ENCODE measurements around the gene MTCH1. TPM values are rescaled to one million over a fixed set of nuclear protein-coding genes. Genes with fewer than 3 reads are reported as not detected.

MTCH1 gene
- polyA plus RNA-seq, 2 of the 4 experiments (the other 2 are of a cell fraction), result 65.4 to 112 TPM

GRCh38 chr6:37013516-37014491 lies 27.8 kb upstream of the MTCH1 start:
- FAIRE-seq, result no peak
- no peak for ATAC-seq
- Histone ChIP-seq H3K9me3 (no peaks in the 10 kb centered on the region), H3K27ac (no peak overlapping the region), H3K4me2 (no peak overlapping the region), H3K4me3 (no peak overlapping the region), H3K4me1 (peaks cover 5% of the 10 kb centered on the region)
- 72% methylated on average over 11 of the region's 21 CpGs for WGBS (ENCODE audit: missing lambda C conversion rate)
- DNase-seq (ENCODE audit: low read depth in 1 of 2, low spot score in 1 of 2), result no peak
- no peak for TF ChIP-seq RAD21 (conservative IDR thresholded peaks at IDR 0.05 in 1 of 2, IDR thresholded peaks at IDR 0.05 in 1 of 2)
- no peak for TF ChIP-seq PHF8 (IDR thresholded peaks at IDR 0.05; ENCODE audit: borderline replicate concordance, low read depth)
- TF ChIP-seq FOSB (CRISPR knock-in tag; IDR thresholded peaks at IDR 0.05), result no peak
- ChIA-PET POLR2A (no interaction called here), CTCF (interaction anchor here (0.6 to 7.1 kb wide), 2 partner anchors 246 to 676 kb away, joined by 4 to 112 read pairs; no protein-coding TSS in a partner anchor)

DNA sequence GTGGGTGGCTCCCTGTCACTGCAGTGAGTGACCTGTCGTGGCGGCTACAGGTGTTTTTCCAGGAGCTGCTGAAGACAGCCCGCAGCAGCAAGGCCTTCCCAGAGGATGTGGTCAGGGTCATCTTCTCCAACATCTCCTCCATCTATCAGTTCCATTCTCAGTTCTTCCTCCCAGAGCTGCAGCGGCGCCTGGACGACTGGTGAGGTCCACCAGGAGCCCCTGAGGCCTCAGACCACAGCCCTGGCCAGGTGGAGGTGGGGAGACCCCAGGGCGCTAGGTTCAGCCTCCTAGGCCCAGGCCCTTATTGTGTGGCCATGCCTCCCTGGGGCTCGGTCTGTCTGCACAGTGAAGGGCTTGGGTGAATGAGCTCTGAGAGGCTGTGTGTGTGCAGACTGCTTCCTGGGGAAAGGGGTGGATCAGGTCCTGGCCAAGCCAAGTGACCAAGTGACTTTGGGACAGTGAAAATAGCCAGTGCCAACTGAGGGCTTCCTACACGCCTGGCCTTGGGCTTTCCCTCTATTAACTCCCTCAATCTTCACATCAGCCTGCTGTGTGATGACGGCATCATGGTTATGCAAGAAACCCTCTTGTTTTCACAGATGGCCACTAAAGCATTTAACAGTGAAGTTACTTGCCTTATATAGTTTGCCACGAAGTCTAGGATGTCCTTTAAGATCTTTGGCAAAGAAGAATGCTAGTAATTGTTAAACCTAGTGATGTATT lies 25.8 kb upstream of the MTCH1 start:
- no peaks in the 10 kb centered on the region for H3K4me1 ChIP-seq
- H3K4me2 ChIP-seq, result no peak overlapping the region
- no peak for FAIRE-seq
- 70% methylated on average over 8 of the region's 11 CpGs for WGBS (ENCODE audit: missing lambda C conversion rate)
- H3K27ac ChIP-seq, result no peak overlapping the region
- CTCF ChIA-PET, result no interaction called here
- no peak for DNase-seq (ENCODE audit: low read depth in 1 of 2, low spot score in 1 of 2)
- TF ChIP-seq FOSL2 (IDR thresholded peaks at IDR 0.05) (no peak), FOSL2 (CRISPR knock-in tag; IDR thresholded peaks at IDR 0.05) (no peak), ZSCAN20 (CRISPR knock-in tag; IDR thresholded peaks at IDR 0.05) (no peak)
- H3K9me3 ChIP-seq, result no peaks in the 10 kb centered on the region
- POLR2A ChIA-PET, result no interaction called here
- ATAC-seq, result no peak
- no peak overlapping the region for H3K4me3 ChIP-seq

- ATAC-seq (no peak), DNase-seq (ENCODE audit: low read depth in 1 of 2, low spot score in 1 of 2) (no peak), FAIRE-seq (no peak)
- TF ChIP-seq HES2 (IDR thresholded peaks at IDR 0.05), result no peak
- TF ChIP-seq HOXB5 (CRISPR knock-in tag; IDR thresholded peaks at IDR 0.05), result no peak
- no peak for TF ChIP-seq GATA3 (IDR thresholded peaks at IDR 0.05; ENCODE audit: borderline replicate concordance)
- no peak for TF ChIP-seq RAD21 (conservative IDR thresholded peaks at IDR 0.05 in 1 of 2, IDR thresholded peaks at IDR 0.05 in 1 of 2)
- no peak for TF ChIP-seq PBX3 (IDR thresholded peaks at IDR 0.05)
- TF ChIP-seq NPAS2 (CRISPR knock-in tag; IDR thresholded peaks at IDR 0.05; ENCODE audit: borderline replicate concordance), result no peak
- TF ChIP-seq HDAC2 (IDR thresholded peaks at IDR 0.05), result no peak
- no peak for TF ChIP-seq POLR2AphosphoS2 (conservative IDR thresholded peaks at IDR 0.05; ENCODE audit: low read length)
- TF ChIP-seq EP300 (IDR thresholded peaks at IDR 0.05), result no peak
- no peak for TF ChIP-seq NFE2L2 (conservative IDR thresholded peaks at IDR 0.05; ENCODE audit: low read length)
- no peak for TF ChIP-seq RCOR1 (IDR thresholded peaks at IDR 0.05; ENCODE audit: low read depth, low read length)
- no peak for TF ChIP-seq TFCP2L1 (CRISPR knock-in tag; IDR thresholded peaks at IDR 0.05)
- TF ChIP-seq ATOH8 (CRISPR knock-in tag; IDR thresholded peaks at IDR 0.05; ENCODE audit: low read depth), result no peak
- TF ChIP-seq PHF8 (IDR thresholded peaks at IDR 0.05; ENCODE audit: borderline replicate concordance, low read depth), result no peak
- no peak for TF ChIP-seq FOSB (CRISPR knock-in tag; IDR thresholded peaks at IDR 0.05)
- TF ChIP-seq SMC3 (IDR thresholded peaks at IDR 0.05), result no peak
- no peak for TF ChIP-seq KDM1A (IDR thresholded peaks at IDR 0.05; ENCODE audit: low read depth)
- no peak for TF ChIP-seq FOXS1 (CRISPR knock-in tag; IDR thresholded peaks at IDR 0.05)
- TF ChIP-seq SREBF2 (IDR thresholded peaks at IDR 0.05), result no peak
- no peaks in the 10 kb centered on the region for H3K9me3 ChIP-seq
- CTCF ChIA-PET, result interaction anchor here (2.8 kb wide), 1 partner anchor 8 kb away, joined by 20 read pairs; no protein-coding TSS in a partner anchor
- no peak overlapping the region for H3K27ac ChIP-seq
- no peak overlapping the region for H3K4me2 ChIP-seq
- POLR2A ChIA-PET, result no interaction called here
- H3K4me3 ChIP-seq, result no peak overlapping the region
- no peaks in the 10 kb centered on the region for H3K4me1 ChIP-seq
- 100% methylated on average over 3 of the region's 10 CpGs for WGBS (ENCODE audit: missing lambda C conversion rate)
Measured at GRCh38 chr6:37010402-37010892, 24.5 kb upstream of the MTCH1 start.

All from A549 (cell line).